Measurements from ENCODE around the gene SYVN1. TPM values are rescaled to one million over a fixed set of nuclear protein-coding genes. Genes with fewer than 3 reads are reported as not detected.

The SYVN1 gene
- total RNA-seq, 4 donors from 2014 or later = 47.1 to 58.2 (median 50.5) TPM

DNA sequence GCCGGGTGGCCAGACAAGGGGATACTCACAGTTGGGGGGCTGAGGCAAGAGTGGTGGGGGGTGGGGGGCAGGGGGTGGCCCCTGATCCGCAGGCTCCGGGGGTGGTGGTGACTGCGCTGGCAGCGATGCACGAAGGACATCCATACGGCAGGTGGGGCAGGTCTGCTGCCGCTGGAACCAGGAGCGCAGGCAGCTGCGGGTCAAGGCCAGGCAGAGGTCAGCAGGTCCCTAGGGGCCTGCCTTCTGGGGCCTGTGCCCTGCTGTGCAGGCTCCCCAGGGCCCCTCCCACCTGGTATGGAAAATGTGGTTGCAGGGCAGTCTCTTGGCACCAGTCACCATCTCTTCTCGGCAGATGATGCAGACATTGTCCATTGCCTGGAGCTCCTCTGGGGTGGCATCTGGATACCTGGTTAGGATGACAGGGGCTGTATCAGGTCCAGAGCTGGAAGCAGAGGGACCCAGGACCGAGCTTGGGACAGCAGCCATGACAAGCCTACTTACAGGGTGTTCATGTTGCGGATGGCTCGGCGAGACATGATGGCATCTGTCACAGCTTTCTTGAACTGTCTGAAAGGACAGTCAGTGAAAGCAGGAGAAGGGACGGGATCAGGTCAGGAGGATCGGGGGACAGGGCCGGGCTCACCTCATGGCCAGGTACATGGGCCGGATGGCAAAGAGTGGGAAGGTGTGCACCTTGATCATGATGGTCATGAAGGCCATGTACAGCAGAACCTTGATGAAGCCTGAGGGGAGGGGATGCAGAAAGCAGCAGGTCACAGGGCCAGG, 3.5 kb downstream of the SYVN1 start:
- ATAC-seq (ENCODE audit: low FRiP score) (no peak), DNase-seq (ENCODE audit: low spot score) (no peak)
- TF ChIP-seq, protein P1, sequence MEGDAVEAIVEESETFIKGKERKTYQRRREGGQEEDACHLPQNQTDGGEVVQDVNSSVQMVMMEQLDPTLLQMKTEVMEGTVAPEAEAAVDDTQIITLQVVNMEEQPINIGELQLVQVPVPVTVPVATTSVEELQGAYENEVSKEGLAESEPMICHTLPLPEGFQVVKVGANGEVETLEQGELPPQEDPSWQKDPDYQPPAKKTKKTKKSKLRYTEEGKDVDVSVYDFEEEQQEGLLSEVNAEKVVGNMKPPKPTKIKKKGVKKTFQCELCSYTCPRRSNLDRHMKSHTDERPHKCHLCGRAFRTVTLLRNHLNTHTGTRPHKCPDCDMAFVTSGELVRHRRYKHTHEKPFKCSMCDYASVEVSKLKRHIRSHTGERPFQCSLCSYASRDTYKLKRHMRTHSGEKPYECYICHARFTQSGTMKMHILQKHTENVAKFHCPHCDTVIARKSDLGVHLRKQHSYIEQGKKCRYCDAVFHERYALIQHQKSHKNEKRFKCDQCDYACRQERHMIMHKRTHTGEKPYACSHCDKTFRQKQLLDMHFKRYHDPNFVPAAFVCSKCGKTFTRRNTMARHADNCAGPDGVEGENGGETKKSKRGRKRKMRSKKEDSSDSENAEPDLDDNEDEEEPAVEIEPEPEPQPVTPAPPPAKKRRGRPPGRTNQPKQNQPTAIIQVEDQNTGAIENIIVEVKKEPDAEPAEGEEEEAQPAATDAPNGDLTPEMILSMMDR (IDR thresholded peaks at IDR 0.05) = no peak

DNA sequence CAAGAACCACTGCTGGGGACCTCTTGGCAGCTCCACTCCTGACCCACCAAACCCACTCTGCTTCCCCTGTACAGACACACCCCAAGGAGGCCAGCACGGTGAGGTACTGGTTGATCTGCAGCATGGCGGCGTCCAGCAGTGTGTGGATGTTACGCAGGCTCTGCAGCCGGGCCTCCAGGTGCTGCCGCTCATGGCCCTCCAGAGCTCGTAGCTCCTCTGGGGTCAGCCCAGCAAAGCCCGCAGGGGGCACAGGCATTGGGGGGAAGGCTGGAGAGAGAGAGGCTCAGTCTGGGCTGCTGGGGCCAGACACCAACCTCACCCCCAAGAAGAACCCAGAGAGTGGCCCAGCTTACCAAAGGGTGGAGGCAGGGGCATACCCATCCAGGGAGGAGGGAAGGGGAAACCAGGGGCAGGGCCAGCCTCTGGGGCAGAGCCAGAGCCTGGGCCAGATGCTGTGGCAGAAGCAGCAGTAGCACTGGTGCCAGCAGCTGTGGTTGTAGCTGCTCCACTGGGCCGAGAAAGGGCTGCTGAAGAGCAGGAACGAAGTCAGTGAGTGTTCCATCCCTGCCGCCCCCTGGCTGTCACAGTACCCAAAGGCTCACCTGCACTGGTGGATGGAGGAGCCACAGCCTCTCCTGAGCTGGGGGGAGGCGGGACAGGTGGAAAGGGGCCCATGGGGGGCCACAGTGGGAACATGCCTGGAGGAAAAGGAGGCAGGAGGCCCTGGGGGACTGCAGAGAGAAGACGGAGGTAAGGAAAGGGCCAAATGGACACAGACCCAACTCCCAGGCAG, 4.5 kb downstream of the SYVN1 start:
- DNase-seq (ENCODE audit: low spot score) (no peak), ATAC-seq (ENCODE audit: low FRiP score) (no peak)
- TF ChIP-seq, protein P1 (IDR thresholded peaks at IDR 0.05) = no peak

DNA sequence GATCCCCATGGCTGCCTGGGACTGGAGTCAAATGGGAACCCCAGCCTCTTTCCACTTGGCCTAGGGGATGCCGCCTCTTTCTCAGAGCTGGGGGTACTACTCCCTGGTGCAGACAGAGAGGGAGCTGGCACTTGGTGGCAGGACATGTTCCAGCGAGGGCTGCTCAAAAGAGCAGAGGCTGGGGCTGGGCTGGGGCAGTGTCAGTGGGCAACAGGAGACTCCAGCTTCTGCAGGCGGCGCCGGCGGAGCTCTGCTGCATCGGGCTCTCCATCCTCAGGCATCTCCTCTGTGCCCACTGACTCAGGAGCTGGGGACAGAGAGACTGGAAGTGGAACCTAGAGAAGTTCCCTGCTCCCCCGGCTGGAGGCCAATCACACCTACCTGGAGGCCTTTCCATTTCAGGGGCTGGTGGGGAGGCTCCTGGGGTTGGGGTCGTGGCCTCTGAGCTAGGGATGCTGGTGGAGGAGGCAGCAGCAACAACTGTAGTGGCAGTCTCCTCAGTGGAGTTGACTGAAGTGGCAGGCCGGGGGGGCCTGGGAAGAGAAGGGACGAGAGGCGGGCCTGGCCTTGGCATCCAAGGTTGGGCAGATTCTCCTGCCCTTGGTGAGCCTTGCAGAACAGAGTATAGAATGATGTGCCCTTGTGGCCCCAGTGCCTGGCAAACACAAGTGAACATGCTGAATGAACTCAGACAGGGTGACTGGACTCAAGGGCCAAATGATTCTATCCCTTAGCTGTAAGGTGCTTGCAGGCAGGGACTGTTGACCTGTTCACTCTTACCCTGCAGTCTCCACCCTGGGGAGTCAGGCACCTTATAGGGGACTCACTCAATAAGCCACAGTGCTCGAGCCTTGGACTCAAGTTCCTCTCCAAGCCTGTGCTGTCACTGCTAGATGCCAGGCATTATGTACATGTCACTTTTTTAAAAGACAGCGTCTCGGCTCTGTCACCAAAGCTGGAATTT, 5.9 kb downstream of the SYVN1 start:
- ATAC-seq (ENCODE audit: low FRiP score) (no peak), DNase-seq (ENCODE audit: low spot score) (no peak)

DNA sequence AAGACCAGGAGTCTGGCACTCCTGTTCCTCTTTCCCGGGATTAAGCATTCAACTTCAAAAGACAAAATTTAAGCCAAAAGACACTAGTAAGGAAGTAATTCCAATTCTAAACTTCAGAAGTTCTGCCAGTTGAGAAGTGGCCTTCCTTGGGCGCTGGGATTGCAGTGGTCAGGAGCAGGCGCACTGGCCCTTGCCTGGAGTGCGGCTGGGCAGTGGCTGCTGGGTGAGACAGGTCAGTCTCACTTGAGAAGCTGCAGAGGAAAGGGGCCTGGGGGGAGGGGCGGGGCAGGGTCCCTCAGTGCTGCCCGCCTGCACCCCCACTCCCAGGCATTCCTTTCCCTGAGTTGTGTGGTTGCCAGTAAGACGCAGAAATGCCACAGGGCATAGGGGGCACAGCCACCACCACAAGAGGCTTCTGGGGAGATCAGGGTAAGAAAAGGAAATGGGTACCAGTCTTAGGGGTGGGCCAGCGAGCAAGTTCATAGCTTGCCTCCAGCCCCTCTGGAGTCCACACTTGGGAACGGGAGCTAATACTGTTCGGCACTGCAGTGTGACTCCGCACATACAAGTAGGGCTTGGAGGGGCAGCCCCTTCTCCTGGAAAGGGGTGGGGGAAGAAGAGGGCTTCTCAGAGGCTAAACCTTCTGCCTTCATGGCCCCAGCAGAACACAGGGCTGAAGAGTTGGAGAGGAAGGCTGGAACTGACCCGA, 6.7 kb downstream of the SYVN1 start:
- no peak for DNase-seq (ENCODE audit: low spot score)
- TF ChIP-seq, protein P1 (IDR thresholded peaks at IDR 0.05) = no peak

More for the DNA sequence above, 5.9 kb downstream of the SYVN1 start:
- TF ChIP-seq, protein P1 (IDR thresholded peaks at IDR 0.05) = no peak

DNA sequence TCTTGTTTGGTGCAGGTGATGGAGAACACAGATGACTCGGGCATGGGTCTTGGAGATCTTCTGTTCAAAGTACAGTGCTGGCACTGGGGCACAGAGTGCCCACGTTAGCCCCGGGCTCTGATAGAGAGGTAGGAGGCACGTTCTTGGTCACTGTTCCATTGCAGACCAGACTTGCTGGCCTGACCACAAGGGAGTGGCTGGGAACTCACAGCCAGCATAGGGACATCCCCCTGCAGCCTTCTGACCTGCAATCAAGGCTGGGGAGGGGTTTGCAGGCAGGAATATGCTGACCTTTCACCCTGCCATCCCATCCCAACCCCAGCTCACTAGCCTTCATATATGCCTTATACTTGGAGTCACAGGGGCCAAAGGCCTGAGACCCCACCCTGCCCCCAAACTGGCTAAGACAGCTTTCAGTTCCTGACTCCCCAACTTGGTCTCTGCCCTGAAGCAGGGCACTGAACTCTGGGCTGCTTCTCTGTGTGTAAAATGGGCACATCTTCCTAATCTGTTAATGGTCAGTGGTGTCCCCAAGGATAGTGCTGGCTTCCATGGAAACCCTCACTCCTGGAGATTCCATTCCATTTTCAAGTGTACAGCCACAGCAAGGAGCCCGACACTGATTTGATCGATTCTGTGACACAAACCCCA, 7.6 kb downstream of the SYVN1 start:
- DNase-seq (ENCODE audit: low spot score) = no peak
- TF ChIP-seq, protein P1 (IDR thresholded peaks at IDR 0.05) = no peak
- ATAC-seq (ENCODE audit: low FRiP score) = no peak

More for the DNA sequence above, 6.7 kb downstream of the SYVN1 start:
- no peak for ATAC-seq (ENCODE audit: low FRiP score)
